Lung (tissue), 12 donors: Measurements from ENCODE around the gene APBA2. TPM values are rescaled to one million over a fixed set of nuclear protein-coding genes. Genes with fewer than 3 reads are reported as not detected.
"Not testable (repeated sequence)": the region's sequence is repeated elsewhere in the genome, so short reads cannot be mapped to it uniquely, and the experiment has no call there.

Experiments
- ATAC-seq: fragments of 200-7000 bp; cut with Tn5 transposase; one replicate; pipeline ENCODE4 v1.9.1; 2020; ENCODE audit warnings: moderate number of reproducible peaks; ENCODE audit not compliant: insufficient read depth, low FRiP score
- DNase-seq, 3 donors: peaks; one replicate each; pipeline ENCODE4 v3.0.0-alpha.2; 2013 to 2017
- H3K27ac ChIP-seq, 2 donors: one replicate each; pipeline ENCODE4 v1.5.1; 2013; ENCODE audit warnings: mild to moderate bottlenecking in 2 of 2, moderate library complexity in 2 of 2, control low read depth in 1 of 2, inconsistent platforms in 1 of 2, low read depth in 1 of 2, low read length in 1 of 2
- H3K27me3 ChIP-seq, 3 donors: one replicate each; pipeline ENCODE4 v1.5.1; 2013; ENCODE audit warnings: low read length in 2 of 3; ENCODE audit not compliant: control insufficient read depth in 3 of 3, insufficient read depth in 3 of 3
- H3K36me3 ChIP-seq, 4 donors: one replicate each; pipeline ENCODE4 v1.5.1; 2013; ENCODE audit warnings: low read length in 4 of 4, mild to moderate bottlenecking in 1 of 4, moderate library complexity in 1 of 4; ENCODE audit not compliant: control insufficient read depth in 4 of 4, insufficient read depth in 4 of 4
- H3K4me1 ChIP-seq, 5 donors: one replicate each; pipeline ENCODE4 v1.5.1; 2013; ENCODE audit warnings: low read length in 5 of 5, mild to moderate bottlenecking in 2 of 5, moderate library complexity in 1 of 5; ENCODE audit not compliant: control insufficient read depth in 5 of 5, insufficient read depth in 5 of 5
- H3K4me3 ChIP-seq: one replicate; pipeline ENCODE4 v1.5.1; 2013; ENCODE audit warnings: mild to moderate bottlenecking, control low read depth, moderate library complexity
- H3K9ac ChIP-seq, 2 donors: one replicate each; pipeline ENCODE4 v1.5.1; 2013; ENCODE audit warnings: low read length in 2 of 2, control low read depth in 1 of 2; ENCODE audit not compliant: insufficient read depth in 1 of 2
- H3K9me3 ChIP-seq, 4 donors: one replicate each; pipeline ENCODE4 v1.5.1; 2013; ENCODE audit warnings: low read length in 3 of 4, mild to moderate bottlenecking in 1 of 4, moderate library complexity in 1 of 4; ENCODE audit not compliant: control insufficient read depth in 4 of 4, insufficient read depth in 3 of 4
- WGBS, 2 donors: extraction: QIAGEN DNeasy Blood & Tissue Kit; methylation state at CpG; one replicate each; pipeline ENCODE4 v1.1.7; 2013; 5-methylcytosine and 5-hydroxymethylcytosine counted together
- polyA plus RNA-seq, 2 donors: library from polyadenylated mRNA; stranded (reverse); fragments of 200-250 nt; gene quantifications; one replicate each; pipeline ENCODE4 v1.2.1, GENCODE V29; 2013
- total RNA-seq, 2 donors: library from RNA; depleted of rRNA in 1 of 2; stranded (reverse); fragments of >200 nt in 1 of 2; gene quantifications; one replicate each; pipeline ENCODE4 v1.2.1, GENCODE V29; 2014 to 2021
- TF ChIP-seq, protein P1 (sequence below): IDR thresholded peaks from 2 replicates; pipeline ENCODE4 v1.5.1; 2012; ENCODE audit warnings: mild to moderate bottlenecking; ENCODE audit errors: control extremely low read depth, extremely low read depth
- donor health status: control.
- donor health status: control.
- donor health status: Bipolar disorder and iron deficiency.
- donor health status: healthy.
- donor health status: DM: yes; HTN: yes; CAD: no.

APBA2 gene
- total and polyA plus RNA-seq, 4 donors: 1.6 to 18.3 (median 4.5) TPM

DNA sequence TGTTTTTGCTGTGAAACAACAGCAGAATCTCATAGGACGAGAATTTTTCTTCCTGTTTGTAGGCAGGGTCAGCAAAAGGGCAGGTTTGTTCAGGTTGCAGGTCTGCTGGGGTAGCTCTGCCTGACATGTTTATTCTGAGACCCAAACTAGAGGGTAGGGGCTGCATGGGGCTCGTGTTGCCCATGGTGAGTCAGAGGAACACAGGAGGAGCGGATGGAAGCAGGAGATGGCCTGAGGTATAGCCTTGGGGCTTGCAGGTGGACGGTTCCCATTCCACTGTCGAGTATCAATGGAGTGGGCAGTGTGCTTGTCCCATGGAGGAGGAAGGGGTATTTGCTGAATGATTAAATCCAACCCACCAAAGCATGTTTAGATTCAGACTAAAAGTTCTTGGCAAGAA is 138.9 kb downstream of the APBA2 start:
- H3K36me3 ChIP-seq: no peaks in the 10 kb centered on the region
- peaks cover 0 to 3% (median 0%) of the 10 kb centered on the region in 4 donors for H3K9me3 ChIP-seq
- ATAC-seq: no peak
- H3K27ac ChIP-seq: no peak overlapping the region
- peaks cover 0 to 3% (median 0%) of the 10 kb centered on the region in 5 donors for H3K4me1 ChIP-seq
- no peak overlapping the region for H3K9ac ChIP-seq
- TF ChIP-seq, protein P1, sequence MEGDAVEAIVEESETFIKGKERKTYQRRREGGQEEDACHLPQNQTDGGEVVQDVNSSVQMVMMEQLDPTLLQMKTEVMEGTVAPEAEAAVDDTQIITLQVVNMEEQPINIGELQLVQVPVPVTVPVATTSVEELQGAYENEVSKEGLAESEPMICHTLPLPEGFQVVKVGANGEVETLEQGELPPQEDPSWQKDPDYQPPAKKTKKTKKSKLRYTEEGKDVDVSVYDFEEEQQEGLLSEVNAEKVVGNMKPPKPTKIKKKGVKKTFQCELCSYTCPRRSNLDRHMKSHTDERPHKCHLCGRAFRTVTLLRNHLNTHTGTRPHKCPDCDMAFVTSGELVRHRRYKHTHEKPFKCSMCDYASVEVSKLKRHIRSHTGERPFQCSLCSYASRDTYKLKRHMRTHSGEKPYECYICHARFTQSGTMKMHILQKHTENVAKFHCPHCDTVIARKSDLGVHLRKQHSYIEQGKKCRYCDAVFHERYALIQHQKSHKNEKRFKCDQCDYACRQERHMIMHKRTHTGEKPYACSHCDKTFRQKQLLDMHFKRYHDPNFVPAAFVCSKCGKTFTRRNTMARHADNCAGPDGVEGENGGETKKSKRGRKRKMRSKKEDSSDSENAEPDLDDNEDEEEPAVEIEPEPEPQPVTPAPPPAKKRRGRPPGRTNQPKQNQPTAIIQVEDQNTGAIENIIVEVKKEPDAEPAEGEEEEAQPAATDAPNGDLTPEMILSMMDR: no peak
- H3K27me3 ChIP-seq: no peaks in the 10 kb centered on the region
- WGBS, 2 donors: 68 to 79% methylated on average over 5 of the region's 5 CpGs
- no peak overlapping the region for H3K4me3 ChIP-seq
- no peak for DNase-seq

- not testable (repeated sequence) for H3K27ac ChIP-seq, H3K4me1 ChIP-seq, H3K4me3 ChIP-seq, H3K9ac ChIP-seq, ATAC-seq, H3K36me3 ChIP-seq, DNase-seq, H3K9me3 ChIP-seq, H3K27me3 ChIP-seq
- WGBS, 2 donors: 96 to 98% methylated on average over 17 of the region's 17 CpGs
Measured at GRCh38 chr15:29025411-29025810, 139.6 kb downstream of the APBA2 start.

DNA sequence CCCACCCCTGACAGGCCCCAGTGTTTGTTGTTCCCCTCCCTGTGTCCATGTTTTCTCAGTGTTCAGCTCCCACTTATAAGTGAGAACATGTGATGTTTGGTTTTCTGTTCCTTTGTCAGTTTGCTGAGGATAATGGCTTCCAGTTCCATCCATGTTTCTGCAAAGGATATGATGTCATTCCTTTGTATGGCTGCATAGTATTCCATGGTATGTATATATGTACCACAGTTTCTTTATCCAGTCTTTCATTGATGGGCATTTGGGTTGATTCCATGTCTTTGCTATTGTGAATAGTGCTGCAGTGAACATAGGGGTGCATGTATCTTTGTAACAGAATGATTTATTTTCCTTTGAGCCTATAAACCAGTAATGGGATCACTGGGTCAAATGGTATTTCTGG is 142.4 kb downstream of the APBA2 start:
- not testable (repeated sequence) for H3K4me3 ChIP-seq, DNase-seq, H3K36me3 ChIP-seq, H3K9ac ChIP-seq, ATAC-seq, H3K4me1 ChIP-seq, H3K27me3 ChIP-seq, H3K27ac ChIP-seq
- H3K9me3 ChIP-seq: peaks cover 0 to 11% (median 1%) of the 10 kb centered on the region in 4 donors

GRCh38 chr15:29029651-29030195 is 143.9 kb downstream of the APBA2 start:
- peaks cover 0 to 11% (median 1%) of the 10 kb centered on the region in 4 donors for H3K9me3 ChIP-seq
- ATAC-seq (no peak), DNase-seq (no peak)
- WGBS, 2 donors: 96% methylated on average over 17 of the region's 17 CpGs
- peaks cover 0 to under 1% (median 0%) of the 10 kb centered on the region in 5 donors for H3K4me1 ChIP-seq
- no peaks in the 10 kb centered on the region for H3K27me3 ChIP-seq
- H3K9ac ChIP-seq: no peak overlapping the region
- TF ChIP-seq, protein P1: no peak
- H3K4me3 ChIP-seq: no peak overlapping the region
- no peaks in the 10 kb centered on the region for H3K36me3 ChIP-seq
- no peak overlapping the region for H3K27ac ChIP-seq
